Skeletal muscle satellite cell (primary cell): ENCODE measurements around the gene FAM236B.
A peak's percentile ranks its signal among the peaks of the same experiment; 100 is the strongest.
"Not testable (repeated sequence)": the region's sequence is repeated elsewhere in the genome, so short reads cannot be mapped to it uniquely, and the experiment has no call there.

Experiments used
- H3K27me3 ChIP-seq: 2 replicates; pipeline ENCODE4 v1.7.0; 2013; ENCODE audit warnings: low read length; ENCODE audit not compliant: control insufficient read depth, insufficient read depth
- H3K36me3 ChIP-seq: 2 replicates; pipeline ENCODE4 v1.7.0; 2013; ENCODE audit warnings: mild to moderate bottlenecking, control low read depth, low read length; ENCODE audit not compliant: insufficient read depth
- H3K4me1 ChIP-seq: 2 replicates; pipeline ENCODE4 v1.7.0; 2013; ENCODE audit warnings: low read length; ENCODE audit not compliant: control insufficient read depth, insufficient read depth
- H3K4me2 ChIP-seq: 2 replicates; pipeline ENCODE4 v1.7.0; 2013; ENCODE audit warnings: mild to moderate bottlenecking, low read length
- H3K4me3 ChIP-seq: 2 replicates; pipeline ENCODE4 v1.7.0; 2013; ENCODE audit warnings: low read length
- H3K9ac ChIP-seq: 2 replicates; pipeline ENCODE4 v1.7.0; 2013; ENCODE audit warnings: mild to moderate bottlenecking, low read depth, low read length, moderate library complexity
- H3K9me3 ChIP-seq: replicated peaks from 2 replicates; pipeline ENCODE4 v1.7.0; 2013; ENCODE audit warnings: mild to moderate bottlenecking, control low read depth, low read length
- small RNA-seq: library from RNA; depleted of rRNA; stranded (forward); fragments of <200 nt; gene quantifications from one replicate; pipeline ENCODE3, GENCODE V24; 2012

Gene FAM236B

GRCh38 chrX:72745546-72745945 is 36.9 kb downstream of the FAM236B start:
- H3K4me3 ChIP-seq, H3K9ac ChIP-seq, H3K4me1 ChIP-seq, H3K4me2 ChIP-seq, H3K27me3 ChIP-seq, H3K36me3 ChIP-seq, H3K9me3 ChIP-seq: not testable (repeated sequence)

GRCh38 chrX:72735561-72735960 is 46.9 kb downstream of the FAM236B start:
- Histone ChIP-seq H3K4me1 (no peaks in the 10 kb centered on the region), H3K4me3 (no peak overlapping the region), H3K36me3 (no peaks in the 10 kb centered on the region), H3K27me3 (no peaks in the 10 kb centered on the region), H3K9ac (no peak overlapping the region), H3K9me3 (no peaks in the 10 kb centered on the region), H3K4me2 (no peak overlapping the region)

- H3K9ac ChIP-seq, H3K4me3 ChIP-seq: not testable (repeated sequence)
Measured at GRCh38 chrX:72733636-72734035, 48.8 kb downstream of the FAM236B start.

More at GRCh38 chrX:72733636-72734035, 48.8 kb downstream of the FAM236B start:
- not testable (repeated sequence) for H3K9me3 ChIP-seq, H3K4me2 ChIP-seq, H3K4me1 ChIP-seq, H3K27me3 ChIP-seq, H3K36me3 ChIP-seq

Small RNA genes within 50 kb of the gene (small RNA-seq; reads per million reads assigned to genes)
- gene RNU1-112P: 9.2 reads per million, percentile 90 among the genes with 10 or more reads in this experiment
